Measurements from ENCODE around the gene ROBO4.
A peak's percentile ranks its signal among the peaks of the same experiment; 100 is the strongest.

The ROBO4 gene

DNA sequence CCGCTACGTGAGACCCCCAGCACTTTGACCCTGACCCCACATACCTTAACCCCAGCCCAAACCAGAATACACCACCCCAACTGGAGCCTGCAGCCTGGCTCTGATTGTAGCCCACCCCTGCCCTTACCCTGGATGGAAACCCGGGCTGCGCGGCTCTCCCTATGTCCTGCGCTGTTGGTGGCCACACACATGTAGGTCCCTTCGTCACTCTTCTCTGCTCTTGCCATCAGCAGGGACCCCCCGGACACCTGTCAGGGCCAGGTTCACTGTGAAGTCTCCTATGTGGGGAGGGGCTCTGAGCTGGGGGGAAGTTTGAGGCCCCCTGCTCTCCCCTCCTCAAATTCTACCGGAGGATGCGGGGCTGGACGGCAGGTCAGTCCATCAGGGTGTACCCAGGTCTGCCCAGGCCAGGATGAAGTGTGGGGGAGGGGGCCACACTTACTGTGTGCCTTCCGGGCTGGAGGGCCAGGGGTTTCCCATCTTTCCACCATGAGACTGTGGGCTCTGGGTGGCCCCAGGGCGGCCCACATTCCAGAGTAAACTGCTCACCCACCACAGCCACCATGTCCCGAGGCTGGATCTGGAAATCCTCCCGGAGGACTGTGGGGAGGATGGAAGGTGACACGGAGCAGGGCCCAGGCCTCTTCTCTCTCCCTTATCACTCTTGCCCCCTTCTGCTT is 1.5 kb downstream of the ROBO4 start:
- TF ChIP-seq, protein P1, sequence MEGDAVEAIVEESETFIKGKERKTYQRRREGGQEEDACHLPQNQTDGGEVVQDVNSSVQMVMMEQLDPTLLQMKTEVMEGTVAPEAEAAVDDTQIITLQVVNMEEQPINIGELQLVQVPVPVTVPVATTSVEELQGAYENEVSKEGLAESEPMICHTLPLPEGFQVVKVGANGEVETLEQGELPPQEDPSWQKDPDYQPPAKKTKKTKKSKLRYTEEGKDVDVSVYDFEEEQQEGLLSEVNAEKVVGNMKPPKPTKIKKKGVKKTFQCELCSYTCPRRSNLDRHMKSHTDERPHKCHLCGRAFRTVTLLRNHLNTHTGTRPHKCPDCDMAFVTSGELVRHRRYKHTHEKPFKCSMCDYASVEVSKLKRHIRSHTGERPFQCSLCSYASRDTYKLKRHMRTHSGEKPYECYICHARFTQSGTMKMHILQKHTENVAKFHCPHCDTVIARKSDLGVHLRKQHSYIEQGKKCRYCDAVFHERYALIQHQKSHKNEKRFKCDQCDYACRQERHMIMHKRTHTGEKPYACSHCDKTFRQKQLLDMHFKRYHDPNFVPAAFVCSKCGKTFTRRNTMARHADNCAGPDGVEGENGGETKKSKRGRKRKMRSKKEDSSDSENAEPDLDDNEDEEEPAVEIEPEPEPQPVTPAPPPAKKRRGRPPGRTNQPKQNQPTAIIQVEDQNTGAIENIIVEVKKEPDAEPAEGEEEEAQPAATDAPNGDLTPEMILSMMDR (conservative IDR thresholded peaks at IDR 0.05; ENCODE audit: control insufficient read depth, insufficient read depth, low read depth, low read length), result no peak
- no peak for DNase-seq (ENCODE audit: low read depth)
- no peak overlapping the region for H3K4me3 ChIP-seq (ENCODE audit: control insufficient read depth, low read depth, low read length)

- TF ChIP-seq, protein P1 (conservative IDR thresholded peaks at IDR 0.05; ENCODE audit: control insufficient read depth, insufficient read depth, low read depth, low read length), result no peak
- H3K4me3 ChIP-seq (ENCODE audit: control insufficient read depth, low read depth, low read length), result no peak overlapping the region
These were observed 2.1 kb downstream of the ROBO4 start for GRCh38 chr11:124895471-124895971.

GRCh38 chr11:124894606-124895430 is 2.8 kb downstream of the ROBO4 start:
- peak; percentile 41 for DNase-seq (ENCODE audit: low read depth)
- H3K4me3 ChIP-seq (ENCODE audit: control insufficient read depth, low read depth, low read length), result no peak overlapping the region
- TF ChIP-seq, protein P1 (conservative IDR thresholded peaks at IDR 0.05; ENCODE audit: control insufficient read depth, insufficient read depth, low read depth, low read length), result no peak

More at GRCh38 chr11:124895471-124895971, 2.1 kb downstream of the ROBO4 start:
- DNase-seq (ENCODE audit: low read depth), result no peak

DNA sequence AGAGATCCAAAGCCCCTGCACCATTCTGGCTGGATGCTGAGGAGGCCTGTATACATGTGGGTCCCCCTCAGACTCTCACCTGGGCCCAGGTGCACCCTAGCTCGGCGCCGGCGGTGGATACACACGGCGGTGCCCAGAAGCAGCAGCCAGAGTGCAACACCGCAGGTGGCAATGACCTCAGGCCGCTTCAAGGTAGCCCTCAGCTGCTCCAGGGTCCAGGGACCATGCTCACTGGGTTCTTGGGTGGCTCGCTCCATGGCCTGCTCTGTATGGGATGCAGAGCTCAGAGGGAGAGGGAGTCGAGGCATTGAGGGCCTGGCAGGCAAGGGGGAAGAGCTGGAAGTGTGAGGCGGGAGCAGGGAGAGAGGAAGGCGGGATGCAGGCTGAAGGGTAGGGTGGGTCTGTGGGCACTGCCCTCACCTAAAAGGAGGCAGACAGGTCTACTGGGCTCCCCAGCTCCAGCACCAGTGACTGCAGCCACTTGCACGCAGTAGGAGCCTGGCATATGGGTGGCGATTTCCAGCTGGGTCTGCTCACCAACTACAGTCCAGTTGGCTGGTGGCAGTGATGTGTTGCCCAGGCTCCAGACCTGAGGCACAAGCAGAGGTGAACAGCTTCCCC is 3.8 kb downstream of the ROBO4 start:
- TF ChIP-seq, protein P1 (conservative IDR thresholded peaks at IDR 0.05; ENCODE audit: control insufficient read depth, insufficient read depth, low read depth, low read length), result no peak
- no peak for DNase-seq (ENCODE audit: low read depth)
- H3K4me3 ChIP-seq (ENCODE audit: control insufficient read depth, low read depth, low read length), result no peak overlapping the region

- TF ChIP-seq, protein P1 (conservative IDR thresholded peaks at IDR 0.05; ENCODE audit: control insufficient read depth, insufficient read depth, low read depth, low read length), result no peak
- H3K4me3 ChIP-seq (ENCODE audit: control insufficient read depth, low read depth, low read length), result no peak overlapping the region
- DNase-seq (ENCODE audit: low read depth), result no peak
These were observed 4.8 kb downstream of the ROBO4 start for GRCh38 chr11:124892750-124893454.

DNA sequence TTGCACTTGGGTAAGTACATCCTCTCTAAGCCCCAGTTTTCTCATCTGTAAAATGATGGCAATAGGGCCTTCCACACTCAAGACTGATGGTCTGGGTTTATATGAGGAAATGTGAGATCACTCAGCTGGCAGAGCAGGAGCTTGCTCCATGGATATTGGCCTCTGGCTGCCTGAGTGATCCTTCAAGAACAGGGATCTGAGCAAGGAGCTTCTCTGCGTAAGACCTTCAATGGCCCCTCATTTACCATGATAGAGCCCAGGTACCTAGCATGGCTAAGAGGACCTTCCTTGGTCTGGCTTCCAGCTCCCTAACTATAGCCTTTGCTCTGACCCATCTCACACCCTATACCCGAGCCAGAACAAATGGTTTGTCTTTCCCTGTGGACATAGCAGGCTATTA is 5.5 kb downstream of the ROBO4 start:
- TF ChIP-seq, protein P1 (conservative IDR thresholded peaks at IDR 0.05; ENCODE audit: control insufficient read depth, insufficient read depth, low read depth, low read length), result no peak
- DNase-seq (ENCODE audit: low read depth), result no peak
- no peak overlapping the region for H3K4me3 ChIP-seq (ENCODE audit: control insufficient read depth, low read depth, low read length)

Data from fibroblast of mammary gland (primary cell).